HG03108 (cell line): ENCODE measurements around the gene CHST1.
A peak's percentile ranks its signal among the peaks of the same experiment; 100 is the strongest.

Experiments
- ATAC-seq: cut with Tn5 transposase; IDR thresholded peaks from one replicate; pipeline ENCODE4 v1.9.1; 2021; ENCODE audit warnings: moderate library complexity; ENCODE audit not compliant: unreplicated experiment

Gene CHST1

GRCh38 chr11:45665206-45665932, at the start of gene CHST1:
TSS of gene CHST1 (minus strand) at chr11:45665622. CDS start at chr11:45650923, 14,699 bp downstream.
- no peak for ATAC-seq

GRCh38 chr11:45713573-45713972, 48.2 kb upstream of the CHST1 start:
- no peak for ATAC-seq

GRCh38 chr11:45710561-45710960, 45.1 kb upstream of the CHST1 start:
- no peak for ATAC-seq

- no peak for ATAC-seq
Measured at GRCh38 chr11:45708887-45709663, 43.7 kb upstream of the CHST1 start.

- no peak for ATAC-seq
Measured at GRCh38 chr11:45704635-45705034, 39.2 kb upstream of the CHST1 start.

- ATAC-seq, result no peak
Measured at GRCh38 chr11:45704133-45704532, 38.7 kb upstream of the CHST1 start.

- no peak for ATAC-seq
Measured at GRCh38 chr11:45702511-45702910, 37.1 kb upstream of the CHST1 start.

GRCh38 chr11:45698777-45699497, 33.5 kb upstream of the CHST1 start:
- ATAC-seq, result no peak

- ATAC-seq, result no peak
Measured at GRCh38 chr11:45692808-45693453, 27.5 kb upstream of the CHST1 start.

- ATAC-seq, result no peak
Measured at GRCh38 chr11:45688472-45689033, 23.1 kb upstream of the CHST1 start.

GRCh38 chr11:45687836-45688235, 22.4 kb upstream of the CHST1 start:
- ATAC-seq, result no peak

GRCh38 chr11:45685964-45686537, 20.6 kb upstream of the CHST1 start:
- ATAC-seq, result no peak

GRCh38 chr11:45684440-45684839, 19.0 kb upstream of the CHST1 start:
- ATAC-seq, result no peak

- ATAC-seq, result no peak
Measured at GRCh38 chr11:45683271-45684058, 18.0 kb upstream of the CHST1 start.

GRCh38 chr11:45679806-45680205, 14.4 kb upstream of the CHST1 start:
- ATAC-seq, result no peak

GRCh38 chr11:45678976-45679375, 13.6 kb upstream of the CHST1 start:
- no peak for ATAC-seq

- ATAC-seq, result no peak
Measured at GRCh38 chr11:45677770-45678512, 12.5 kb upstream of the CHST1 start.

- peak; percentile 83 for ATAC-seq
Measured at GRCh38 chr11:45676522-45677095, 11.2 kb upstream of the CHST1 start.

GRCh38 chr11:45675646-45676045, 10.2 kb upstream of the CHST1 start:
- ATAC-seq, result no peak
